H1 (cell line): Measurements from ENCODE around the gene OBSL1.

Experiments used
- BRCA1 ChIP-seq: IDR thresholded peaks from 2 replicates; pipeline ENCODE4 v1.6.1; 2012; ENCODE audit warnings: low read depth, low read length, improper control_type of control experiment
- EP300 ChIP-seq, 2 experiments: IDR thresholded peaks; 1 replicate in 1 of 2; 2 replicates in 1 of 2; pipeline ENCODE4 v1.6.1; 2011 to 2012; ENCODE audit warnings: low read depth in 2 of 2, low read length in 2 of 2, mild to moderate bottlenecking in 2 of 2, borderline replicate concordance in 1 of 2, inconsistent platforms in 1 of 2, moderate library complexity in 1 of 2
- EZH2 ChIP-seq: fragments of 200-600 bp; sonication (generic); IDR thresholded peaks from 2 replicates; pipeline ENCODE4 v1.7.1; 2012; ENCODE audit warnings: low read depth, mild to moderate bottlenecking, moderate library complexity, low read length, inconsistent platforms; ENCODE audit not compliant: severe bottlenecking
- POLR2A ChIP-seq, 2 experiments: IDR thresholded peaks; 1 replicate in 1 of 2; 2 replicates in 1 of 2; pipeline ENCODE4 v1.6.1; 2011; ENCODE audit warnings: low read depth in 2 of 2, low read length in 2 of 2, mild to moderate bottlenecking in 2 of 2; ENCODE audit errors: control extremely low read depth in 1 of 2
- POLR2AphosphoS5 ChIP-seq: IDR thresholded peaks from 2 replicates; pipeline ENCODE4 v1.6.1; 2011; ENCODE audit warnings: low read depth, low read length
- RAD21 ChIP-seq, 2 experiments: IDR thresholded peaks in 1 of 2; conservative IDR thresholded peaks in 1 of 2; 2 replicates each; pipeline ENCODE4 v1.6.1; 2011; ENCODE audit warnings: low read depth in 2 of 2, low read length in 2 of 2, improper control_type of control experiment in 1 of 2, inconsistent platforms in 1 of 2, mild to moderate bottlenecking in 1 of 2, moderate library complexity in 1 of 2
- RFX5 ChIP-seq: IDR thresholded peaks from 2 replicates; pipeline ENCODE4 v1.6.1; 2011; ENCODE audit warnings: low read depth, low read length, improper control_type of control experiment, borderline replicate concordance
- RNF2 ChIP-seq: fragments of 200-900, 300-1000 bp; sonication (generic); IDR thresholded peaks from 2 replicates; pipeline ENCODE4 v1.7.1; 2016; ENCODE audit warnings: borderline replicate concordance, low read depth, mild to moderate bottlenecking, antibody characterized with exemption, low read length; ENCODE audit not compliant: poor library complexity, severe bottlenecking; ENCODE audit errors: missing control alignments
- SRF ChIP-seq: IDR thresholded peaks from 2 replicates; pipeline ENCODE4 v1.6.1; 2011; ENCODE audit warnings: mild to moderate bottlenecking, low read depth, low read length, moderate library complexity
- TEAD4 ChIP-seq: IDR thresholded peaks from 2 replicates; pipeline ENCODE4 v1.6.1; 2012; ENCODE audit warnings: low read depth, low read length, inconsistent platforms, mixed read lengths
- YY1 ChIP-seq: IDR thresholded peaks from 2 replicates; pipeline ENCODE4 v1.6.1; 2011; ENCODE audit warnings: low read depth, mild to moderate bottlenecking, low read length
- TF ChIP-seq, protein P1 (sequence below): IDR thresholded peaks from 2 replicates; pipeline ENCODE4 v1.6.1; 2011; ENCODE audit warnings: low read depth, mild to moderate bottlenecking, low read length; ENCODE audit not compliant: insufficient read depth
- TF ChIP-seq, protein P2 (sequence below), 3 experiments: IDR thresholded peaks; 1 replicate in 2 of 3; 2 replicates in 1 of 3; pipeline versions ENCODE4 v1.5.1 to v1.6.1; 2011; ENCODE audit warnings: low read length in 3 of 3, mild to moderate bottlenecking in 3 of 3, inconsistent platforms in 2 of 3, low read depth in 1 of 3, moderate library complexity in 1 of 3; ENCODE audit not compliant: insufficient read depth in 1 of 3; ENCODE audit errors: control extremely low read depth in 1 of 3
- TF ChIP-seq, protein P3 (sequence below): IDR thresholded peaks from 2 replicates; pipeline ENCODE4 v1.6.1; 2012; ENCODE audit warnings: inconsistent platforms

DNA sequence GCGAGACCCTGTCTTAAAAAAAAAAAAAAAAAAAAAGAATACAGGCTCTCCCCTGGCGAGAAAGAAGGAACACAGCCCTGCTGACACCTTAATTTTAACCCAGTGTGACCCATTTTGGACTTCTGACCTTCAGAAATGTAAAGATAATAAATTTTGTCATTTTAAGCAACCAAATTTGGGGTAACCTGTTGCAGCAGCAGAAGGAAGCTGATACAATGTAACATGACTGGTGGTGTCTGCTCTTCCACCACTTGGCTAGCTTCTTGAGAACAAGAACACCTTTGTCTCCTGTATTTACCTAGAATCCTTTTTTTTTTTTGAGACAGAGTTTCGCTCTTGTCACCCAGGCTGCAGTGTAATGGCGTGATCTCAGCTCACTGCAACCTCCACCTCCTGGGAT lies 19.8 kb upstream of the OBSL1 start:
- TF ChIP-seq EP300 (IDR thresholded peaks at IDR 0.05; ENCODE audit: borderline replicate concordance in 1 of 2, low read depth in 2 of 2, low read length in 2 of 2) (no peak), SRF (no peak), TEAD4 (no peak), POLR2AphosphoS5 (no peak), EZH2 (no peak), POLR2A (IDR thresholded peaks at IDR 0.05; ENCODE audit: control extremely low read depth in 1 of 2, low read depth in 2 of 2, low read length in 2 of 2) (no peak), RFX5 (no peak), YY1 (no peak), RNF2 (no peak), RAD21 (IDR thresholded peaks at IDR 0.05 in 1 of 2, conservative IDR thresholded peaks at IDR 0.05 in 1 of 2; ENCODE audit: low read depth in 2 of 2, low read length in 2 of 2) (no peak), BRCA1 (no peak)
- TF ChIP-seq, protein P1, sequence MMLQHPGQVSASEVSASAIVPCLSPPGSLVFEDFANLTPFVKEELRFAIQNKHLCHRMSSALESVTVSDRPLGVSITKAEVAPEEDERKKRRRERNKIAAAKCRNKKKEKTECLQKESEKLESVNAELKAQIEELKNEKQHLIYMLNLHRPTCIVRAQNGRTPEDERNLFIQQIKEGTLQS: no peak
- TF ChIP-seq, protein P2, sequence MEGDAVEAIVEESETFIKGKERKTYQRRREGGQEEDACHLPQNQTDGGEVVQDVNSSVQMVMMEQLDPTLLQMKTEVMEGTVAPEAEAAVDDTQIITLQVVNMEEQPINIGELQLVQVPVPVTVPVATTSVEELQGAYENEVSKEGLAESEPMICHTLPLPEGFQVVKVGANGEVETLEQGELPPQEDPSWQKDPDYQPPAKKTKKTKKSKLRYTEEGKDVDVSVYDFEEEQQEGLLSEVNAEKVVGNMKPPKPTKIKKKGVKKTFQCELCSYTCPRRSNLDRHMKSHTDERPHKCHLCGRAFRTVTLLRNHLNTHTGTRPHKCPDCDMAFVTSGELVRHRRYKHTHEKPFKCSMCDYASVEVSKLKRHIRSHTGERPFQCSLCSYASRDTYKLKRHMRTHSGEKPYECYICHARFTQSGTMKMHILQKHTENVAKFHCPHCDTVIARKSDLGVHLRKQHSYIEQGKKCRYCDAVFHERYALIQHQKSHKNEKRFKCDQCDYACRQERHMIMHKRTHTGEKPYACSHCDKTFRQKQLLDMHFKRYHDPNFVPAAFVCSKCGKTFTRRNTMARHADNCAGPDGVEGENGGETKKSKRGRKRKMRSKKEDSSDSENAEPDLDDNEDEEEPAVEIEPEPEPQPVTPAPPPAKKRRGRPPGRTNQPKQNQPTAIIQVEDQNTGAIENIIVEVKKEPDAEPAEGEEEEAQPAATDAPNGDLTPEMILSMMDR (IDR thresholded peaks at IDR 0.05; ENCODE audit: control extremely low read depth in 1 of 3, insufficient read depth in 1 of 3, low read depth in 1 of 3, low read length in 3 of 3): no peak
- TF ChIP-seq, protein P3, sequence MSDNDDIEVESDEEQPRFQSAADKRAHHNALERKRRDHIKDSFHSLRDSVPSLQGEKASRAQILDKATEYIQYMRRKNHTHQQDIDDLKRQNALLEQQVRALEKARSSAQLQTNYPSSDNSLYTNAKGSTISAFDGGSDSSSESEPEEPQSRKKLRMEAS: no peak
